ENCODE measurements around the gene RNF212.

GRCh38 chr4:1041147-1041935 lies 72.0 kb downstream of the RNF212 start:
- TF ChIP-seq, protein P1, sequence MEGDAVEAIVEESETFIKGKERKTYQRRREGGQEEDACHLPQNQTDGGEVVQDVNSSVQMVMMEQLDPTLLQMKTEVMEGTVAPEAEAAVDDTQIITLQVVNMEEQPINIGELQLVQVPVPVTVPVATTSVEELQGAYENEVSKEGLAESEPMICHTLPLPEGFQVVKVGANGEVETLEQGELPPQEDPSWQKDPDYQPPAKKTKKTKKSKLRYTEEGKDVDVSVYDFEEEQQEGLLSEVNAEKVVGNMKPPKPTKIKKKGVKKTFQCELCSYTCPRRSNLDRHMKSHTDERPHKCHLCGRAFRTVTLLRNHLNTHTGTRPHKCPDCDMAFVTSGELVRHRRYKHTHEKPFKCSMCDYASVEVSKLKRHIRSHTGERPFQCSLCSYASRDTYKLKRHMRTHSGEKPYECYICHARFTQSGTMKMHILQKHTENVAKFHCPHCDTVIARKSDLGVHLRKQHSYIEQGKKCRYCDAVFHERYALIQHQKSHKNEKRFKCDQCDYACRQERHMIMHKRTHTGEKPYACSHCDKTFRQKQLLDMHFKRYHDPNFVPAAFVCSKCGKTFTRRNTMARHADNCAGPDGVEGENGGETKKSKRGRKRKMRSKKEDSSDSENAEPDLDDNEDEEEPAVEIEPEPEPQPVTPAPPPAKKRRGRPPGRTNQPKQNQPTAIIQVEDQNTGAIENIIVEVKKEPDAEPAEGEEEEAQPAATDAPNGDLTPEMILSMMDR (IDR thresholded peaks at IDR 0.05): no peak
- no peak for TF ChIP-seq POLR2A (IDR thresholded peaks at IDR 0.05)
